ENCODE measurements around the gene POLR3G.

POLR3G gene

GRCh38 chr5:90494043-90494442 is 19.4 kb downstream of the POLR3G start:
- no peak for DNase-seq (ENCODE audit: extremely low read depth, low read depth)
- TF ChIP-seq, protein P1, sequence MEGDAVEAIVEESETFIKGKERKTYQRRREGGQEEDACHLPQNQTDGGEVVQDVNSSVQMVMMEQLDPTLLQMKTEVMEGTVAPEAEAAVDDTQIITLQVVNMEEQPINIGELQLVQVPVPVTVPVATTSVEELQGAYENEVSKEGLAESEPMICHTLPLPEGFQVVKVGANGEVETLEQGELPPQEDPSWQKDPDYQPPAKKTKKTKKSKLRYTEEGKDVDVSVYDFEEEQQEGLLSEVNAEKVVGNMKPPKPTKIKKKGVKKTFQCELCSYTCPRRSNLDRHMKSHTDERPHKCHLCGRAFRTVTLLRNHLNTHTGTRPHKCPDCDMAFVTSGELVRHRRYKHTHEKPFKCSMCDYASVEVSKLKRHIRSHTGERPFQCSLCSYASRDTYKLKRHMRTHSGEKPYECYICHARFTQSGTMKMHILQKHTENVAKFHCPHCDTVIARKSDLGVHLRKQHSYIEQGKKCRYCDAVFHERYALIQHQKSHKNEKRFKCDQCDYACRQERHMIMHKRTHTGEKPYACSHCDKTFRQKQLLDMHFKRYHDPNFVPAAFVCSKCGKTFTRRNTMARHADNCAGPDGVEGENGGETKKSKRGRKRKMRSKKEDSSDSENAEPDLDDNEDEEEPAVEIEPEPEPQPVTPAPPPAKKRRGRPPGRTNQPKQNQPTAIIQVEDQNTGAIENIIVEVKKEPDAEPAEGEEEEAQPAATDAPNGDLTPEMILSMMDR (IDR thresholded peaks at IDR 0.05; ENCODE audit: low read depth, low read length, missing control alignments), result no peak
- no peak overlapping the region for H3K4me3 ChIP-seq (replicated peaks; ENCODE audit: low read depth, low read length)

DNA sequence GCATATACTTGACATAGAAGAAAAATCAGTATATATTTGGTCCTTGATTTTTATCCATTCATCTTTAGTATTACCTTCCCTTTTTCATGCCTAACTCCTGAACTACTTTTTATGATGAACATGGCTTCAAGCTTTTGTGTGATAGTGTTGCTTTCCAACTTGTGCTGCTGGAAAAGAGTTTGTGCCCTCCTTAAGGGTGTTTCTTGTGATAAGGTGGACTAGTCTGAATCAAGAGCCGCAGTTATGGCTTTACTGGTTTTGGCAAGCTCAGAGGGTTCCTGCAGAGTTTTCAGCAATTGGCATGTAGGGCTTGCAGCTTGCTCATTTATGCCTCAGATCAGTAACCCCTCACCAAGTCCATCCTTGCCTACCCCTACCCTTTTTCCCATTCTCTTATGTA is 20.5 kb downstream of the POLR3G start:
- no peak for DNase-seq (ENCODE audit: extremely low read depth, low read depth)
- H3K4me3 ChIP-seq (replicated peaks; ENCODE audit: low read depth, low read length), result no peak overlapping the region
- TF ChIP-seq, protein P1 (IDR thresholded peaks at IDR 0.05; ENCODE audit: low read depth, low read length, missing control alignments), result no peak

DNA sequence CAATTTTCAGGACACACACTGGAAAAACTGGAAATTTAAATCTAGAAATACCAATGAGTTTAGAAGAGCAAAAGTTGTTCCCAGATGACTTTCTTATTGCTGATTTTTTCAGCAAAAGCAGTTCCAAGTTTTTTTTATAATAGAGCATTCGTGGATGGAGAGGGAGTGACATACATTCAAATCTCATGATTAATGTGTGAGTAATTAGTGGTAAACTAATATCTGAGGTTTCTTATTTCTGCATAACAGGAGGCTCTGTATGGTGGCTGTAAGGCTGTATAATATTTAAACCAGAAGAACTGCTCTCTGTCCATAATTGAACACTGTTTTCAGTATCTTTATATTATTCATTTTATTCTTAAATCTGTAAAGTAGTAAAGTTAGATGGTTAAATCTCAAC is 28.9 kb downstream of the POLR3G start:
- H3K4me3 ChIP-seq (replicated peaks; ENCODE audit: low read depth, low read length), result no peak overlapping the region
- DNase-seq (ENCODE audit: extremely low read depth, low read depth), result no peak
- TF ChIP-seq, protein P1 (IDR thresholded peaks at IDR 0.05; ENCODE audit: low read depth, low read length, missing control alignments), result no peak

DNA sequence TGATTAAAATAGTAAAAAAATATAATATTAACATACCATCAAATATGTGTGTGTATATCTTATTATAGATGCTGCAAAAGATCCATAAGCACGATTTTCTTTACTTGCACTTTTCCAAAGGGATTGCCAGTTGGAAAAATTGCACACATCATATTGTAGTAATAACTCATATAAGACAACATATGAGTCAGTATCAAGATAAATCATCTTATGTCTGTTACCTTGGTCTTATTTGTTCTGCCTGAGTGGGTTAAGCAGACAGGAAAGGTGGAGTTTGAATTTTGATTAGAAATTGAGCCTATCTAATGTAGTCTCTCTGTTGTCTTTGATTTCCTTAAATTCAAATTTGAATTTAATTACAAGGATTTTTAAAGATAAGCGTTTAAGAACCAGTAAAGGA is 30.1 kb downstream of the POLR3G start:
- no peak for DNase-seq (ENCODE audit: extremely low read depth, low read depth)
- no peak overlapping the region for H3K4me3 ChIP-seq (replicated peaks; ENCODE audit: low read depth, low read length)
- TF ChIP-seq, protein P1 (IDR thresholded peaks at IDR 0.05; ENCODE audit: low read depth, low read length, missing control alignments), result no peak

DNA sequence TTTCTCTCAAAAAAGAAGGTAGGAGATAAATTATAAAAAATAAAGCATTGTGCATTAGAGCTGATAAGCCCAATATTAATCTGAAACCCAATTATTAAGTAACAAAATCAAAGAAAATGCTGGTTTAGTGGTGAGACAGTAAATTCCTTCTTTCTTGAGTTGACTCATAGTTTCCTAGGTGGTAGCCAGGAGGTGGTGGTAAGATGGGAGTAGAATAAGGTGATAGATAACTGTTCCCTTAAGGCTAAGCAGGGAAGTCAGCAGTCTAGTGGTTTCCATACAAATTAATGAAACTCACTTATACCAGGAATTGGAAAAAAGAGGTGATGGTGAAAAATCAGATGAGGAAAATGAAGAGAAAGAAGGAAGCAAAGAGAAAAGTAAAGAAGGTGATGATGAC is 31.6 kb downstream of the POLR3G start:
- TF ChIP-seq, protein P1 (IDR thresholded peaks at IDR 0.05; ENCODE audit: low read depth, low read length, missing control alignments), result no peak
- no peak overlapping the region for H3K4me3 ChIP-seq (replicated peaks; ENCODE audit: low read depth, low read length)

GRCh38 chr5:90510438-90510837 is 35.8 kb downstream of the POLR3G start:
- TF ChIP-seq, protein P1 (IDR thresholded peaks at IDR 0.05; ENCODE audit: low read depth, low read length, missing control alignments), result no peak
- no peak for DNase-seq (ENCODE audit: extremely low read depth, low read depth)
- no peak overlapping the region for H3K4me3 ChIP-seq (replicated peaks; ENCODE audit: low read depth, low read length)

More for the DNA sequence above, 31.6 kb downstream of the POLR3G start:
- no peak for DNase-seq (ENCODE audit: extremely low read depth, low read depth)

GRCh38 chr5:90514520-90514919 is 39.9 kb downstream of the POLR3G start:
- TF ChIP-seq, protein P1 (IDR thresholded peaks at IDR 0.05; ENCODE audit: low read depth, low read length, missing control alignments), result no peak
- H3K4me3 ChIP-seq (replicated peaks; ENCODE audit: low read depth, low read length), result no peak overlapping the region
- no peak for DNase-seq (ENCODE audit: extremely low read depth, low read depth)

Data from HFF-Myc (cell line).